Erythroblast (primary cell): ENCODE measurements around the gene ZNF138.

Source experiments
- GATA1 ChIP-seq: IDR thresholded peaks from 2 replicates; pipeline ENCODE4 v1.6.1; 2011; ENCODE audit warnings: low read depth, mild to moderate bottlenecking, control low read depth, low read length, moderate library complexity
- POLR2A ChIP-seq: IDR thresholded peaks from 2 replicates; pipeline ENCODE4 v1.6.1; 2011; ENCODE audit warnings: mild to moderate bottlenecking, low read length

- no peak for TF ChIP-seq POLR2A
- no peak for TF ChIP-seq GATA1
These were observed 88.3 kb downstream of the ZNF138 start for GRCh38 chr7:64882341-64883112.
